A673 (cell line): Measurements from ENCODE around the gene TACC2. TPM values are rescaled to one million over a fixed set of nuclear protein-coding genes. Genes with fewer than 3 reads are reported as not detected.

Experiments used
- BruUV-seq: library from RNA; stranded (reverse); fragments of 400-500 nt; replicated peaks from 2 replicates; lab custom pipeline; 2021; lab: Mats Ljungman, UMichigan
- CTCF ChIA-PET: fragments of 300-600 bp; sonication (Branson Sonifier 250); formaldehyde crosslinking; loops from one replicate; lab custom pipeline; 2022; ENCODE audit warnings: antibody characterized with exemption; lab: Charles Lee
- POLR2A ChIA-PET: fragments of 300-600 bp; sonication (Branson Sonifier 250); formaldehyde crosslinking; loops from one replicate; lab custom pipeline; 2022; ENCODE audit warnings: antibody characterized with exemption; ENCODE audit not compliant: low non-redundant PET; lab: Charles Lee
- DNase-seq: peaks from one replicate; pipeline ENCODE4 v3.0.0-alpha.2; 2015; ENCODE audit warnings: low spot score
- H3K27ac ChIP-seq: fragments of 200-600 bp; sonication (generic); 2 replicates; pipeline ENCODE4 v1.5.1; 2016; ENCODE audit warnings: mixed run types, low read depth, mild to moderate bottlenecking, mixed read lengths, antibody characterized with exemption, low read length; ENCODE audit not compliant: poor library complexity, severe bottlenecking
- H3K27me3 ChIP-seq: fragments of 200-600 bp; sonication (generic); replicated peaks from 2 replicates; pipeline ENCODE4 v1.6.1; 2017; ENCODE audit warnings: mixed run types, low read depth, mild to moderate bottlenecking, mixed read lengths, antibody characterized with exemption, low read length; ENCODE audit not compliant: insufficient read depth, poor library complexity
- H3K36me3 ChIP-seq: fragments of 200-600 bp; sonication (generic); 2 replicates; pipeline ENCODE4 v1.6.1; 2016; ENCODE audit warnings: mixed run types, mild to moderate bottlenecking, mixed read lengths, antibody characterized with exemption, low read length; ENCODE audit not compliant: insufficient read depth, poor library complexity, severe bottlenecking
- H3K4me1 ChIP-seq: fragments of 200-600 bp; sonication (generic); 2 replicates; pipeline ENCODE4 v1.6.1; 2017; ENCODE audit warnings: mixed run types, mild to moderate bottlenecking, mixed read lengths, antibody characterized with exemption, low read length; ENCODE audit not compliant: insufficient read depth, poor library complexity, severe bottlenecking
- H3K4me3 ChIP-seq: fragments of 200-600 bp; sonication (generic); 2 replicates; pipeline ENCODE4 v1.5.1; 2016; ENCODE audit warnings: low read depth, mixed run types, mild to moderate bottlenecking, mixed read lengths, low read length; ENCODE audit not compliant: poor library complexity, severe bottlenecking
- H3K9me3 ChIP-seq: fragments of 200-600 bp; sonication (generic); 2 replicates; pipeline ENCODE4 v1.6.1; 2016; ENCODE audit warnings: mixed run types, low read depth, mild to moderate bottlenecking, mixed read lengths, antibody characterized with exemption, low read length; ENCODE audit not compliant: poor library complexity, severe bottlenecking
- CTCF ChIP-seq: fragments of 300-800, 200-600 bp; sonication (generic); conservative IDR thresholded peaks from 2 replicates; pipeline ENCODE4 v1.5.1; 2017; ENCODE audit warnings: low read depth, mild to moderate bottlenecking, antibody characterized with exemption, low read length, moderate library complexity, mixed read lengths
- EZH2 ChIP-seq: fragments of 200-600 bp; sonication (generic); IDR thresholded peaks from 2 replicates; pipeline ENCODE4 v1.6.1; 2017; ENCODE audit warnings: borderline replicate concordance, low read depth, mild to moderate bottlenecking, mixed read lengths, antibody characterized with exemption, low read length; ENCODE audit not compliant: poor library complexity, severe bottlenecking
- intact Hi-C: fragments of 100-400 bp; cut with micrococcal nuclease; formaldehyde crosslinking; loops from one replicate; pipeline ENCODE4 v1.10.0; 2022; ENCODE audit not compliant: unreplicated experiment
- total RNA-seq: library from RNA; stranded (reverse); gene quantifications from 2 replicates; pipeline ENCODE4 v1.2.3, GENCODE V29; 2021

Gene TACC2
- total RNA-seq, 1 experiment from 2014 or later = 0.62 TPM

GRCh38 chr10:122121059-122121458, 132.1 kb downstream of the TACC2 start:
- Histone ChIP-seq H3K4me1 (no peaks in the 10 kb centered on the region), H3K9me3 (no peaks in the 10 kb centered on the region), H3K36me3 (no peaks in the 10 kb centered on the region), H3K27me3 (peaks cover 3% of the 10 kb centered on the region), H3K27ac (no peak overlapping the region), H3K4me3 (no peak overlapping the region)
- no TSS peak for BruUV-seq
- ChIA-PET CTCF (no interaction called here), POLR2A (no interaction called here)
- DNase-seq = no peak
- intact Hi-C loops = no loop called here
- TF ChIP-seq EZH2 (no peak), CTCF (no peak)

- CTCF ChIA-PET = no interaction called here
- Histone ChIP-seq H3K4me3 (no peak overlapping the region), H3K9me3 (no peaks in the 10 kb centered on the region), H3K27me3 (no peaks in the 10 kb centered on the region), H3K36me3 (no peaks in the 10 kb centered on the region), H3K27ac (no peak overlapping the region), H3K4me1 (no peaks in the 10 kb centered on the region)
- no TSS peak for BruUV-seq
- TF ChIP-seq CTCF (no peak), EZH2 (no peak)
- intact Hi-C loops = no loop called here
- POLR2A ChIA-PET = no interaction called here
- no peak for DNase-seq
Observed at GRCh38 chr10:122122493-122122892, 133.5 kb downstream of the TACC2 start.

- CTCF ChIA-PET = no interaction called here
- Histone ChIP-seq H3K9me3 (no peaks in the 10 kb centered on the region), H3K27me3 (no peaks in the 10 kb centered on the region), H3K27ac (no peak overlapping the region), H3K36me3 (no peaks in the 10 kb centered on the region), H3K4me1 (no peaks in the 10 kb centered on the region), H3K4me3 (no peak overlapping the region)
- BruUV-seq = no TSS peak
- intact Hi-C loops = no loop called here
- no peak for DNase-seq
- POLR2A ChIA-PET = no interaction called here
- TF ChIP-seq CTCF = no peak
- no peak for TF ChIP-seq EZH2
Observed at GRCh38 chr10:122123186-122123585, 134.2 kb downstream of the TACC2 start.
